SH-SY5Y (cell line): ENCODE results near the gene NBAS.

Source experiments
- GATA2 ChIP-seq: IDR thresholded peaks from 2 replicates; pipeline ENCODE4 v1.6.1; 2011; ENCODE audit warnings: mild to moderate bottlenecking, low read depth, low read length
- GATA3 ChIP-seq: IDR thresholded peaks from 2 replicates; pipeline ENCODE4 v1.6.1; 2011; ENCODE audit warnings: low read depth, mild to moderate bottlenecking, low read length, moderate library complexity

DNA sequence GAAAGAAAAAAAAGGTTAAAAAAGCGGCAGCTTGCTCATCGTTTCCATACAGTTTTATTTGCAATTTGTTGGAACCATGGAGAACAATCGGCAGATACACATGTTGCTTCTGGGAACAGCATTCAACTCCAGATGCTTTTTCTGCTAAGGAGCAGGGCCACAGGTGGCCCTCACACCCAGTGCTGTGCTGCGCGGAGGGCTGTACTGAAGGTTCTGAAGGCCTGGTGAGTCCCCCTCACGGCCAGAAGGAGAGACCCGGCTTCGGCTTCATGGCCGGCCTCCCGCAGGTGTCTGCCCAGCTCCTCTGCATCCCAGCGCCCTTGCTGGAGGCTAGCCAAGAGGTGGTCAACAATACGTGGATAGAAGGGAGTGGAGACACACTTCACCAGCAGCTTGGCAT lies 394.3 kb downstream of the NBAS start:
- TF ChIP-seq GATA3 = no peak
- no peak for TF ChIP-seq GATA2
